ENCODE data around the gene FBXL15. TPM values are rescaled to one million over a fixed set of nuclear protein-coding genes. Genes with fewer than 3 reads are reported as not detected.

Gene FBXL15
- total RNA-seq, 1 donor from 2014 or later = 14.5 TPM

GRCh38 chr10:102431452-102432124 lies 11.0 kb downstream of the FBXL15 start:
- H3K4me1 Mint-ChIP-seq (ENCODE audit: low read depth) = peaks cover 53% of the 10 kb centered on the region
- peak overlapping the region; percentile 95 for H3K4me3 Mint-ChIP-seq
- H3K27me3 Mint-ChIP-seq (ENCODE audit: insufficient read depth) = no peaks in the 10 kb centered on the region
- H3K27ac Mint-ChIP-seq = peak overlapping the region; percentile 94
- intact Hi-C loops (cut with micrococcal nuclease) = loop anchor here (1.0 kb wide), 7 partner anchors 10 to 299 kb away; partner anchors contain the start of genes ACTR1A, GBF1 and NFKB2
- H3K9me3 Mint-ChIP-seq = no peaks in the 10 kb centered on the region
- H3K36me3 Mint-ChIP-seq (ENCODE audit: low read depth) = peaks cover 14% of the 10 kb centered on the region
- no peak for DNase-seq (ENCODE audit: low spot score)

GRCh38 chr10:102432162-102432950 lies 11.7 kb downstream of the FBXL15 start, which contains the start of gene CUEDC2:
Gene CUEDC2, minus strand, starts transcription at chr10:102432574. Its CDS starts 7,386 bp downstream, at chr10:102425188.
- Mint-ChIP-seq H3K27me3 (ENCODE audit: insufficient read depth) (no peaks in the 10 kb centered on the region), H3K36me3 (ENCODE audit: low read depth) (peaks cover 14% of the 10 kb centered on the region), H3K9me3 (no peaks in the 10 kb centered on the region), H3K4me3 (peak within 1 kb of the TSS; percentile 95), H3K27ac (peak within 1 kb of the TSS; percentile 94), H3K4me1 (ENCODE audit: low read depth) (peaks cover 55% of the 10 kb centered on the region)
- peak; percentile 95 for DNase-seq (ENCODE audit: low spot score)
- intact Hi-C loops (cut with micrococcal nuclease) = loop anchor here (1.0 kb wide), 7 partner anchors 11 to 300 kb away; partner anchors contain the start of genes ACTR1A, GBF1 and NFKB2

GRCh38 chr10:102433619-102434046 lies 13.0 kb downstream of the FBXL15 start:
- no peak for DNase-seq (ENCODE audit: low spot score)
- intact Hi-C loops (cut with micrococcal nuclease) = no loop called here
- Mint-ChIP-seq H3K36me3 (ENCODE audit: low read depth) (peaks cover 19% of the 10 kb centered on the region), H3K4me3 (peak overlapping the region; percentile 95), H3K27me3 (ENCODE audit: insufficient read depth) (no peaks in the 10 kb centered on the region), H3K27ac (peak overlapping the region; percentile 94), H3K4me1 (ENCODE audit: low read depth) (peaks cover 62% of the 10 kb centered on the region), H3K9me3 (no peaks in the 10 kb centered on the region)

GRCh38 chr10:102434394-102435132 lies 13.9 kb downstream of the FBXL15 start:
- Mint-ChIP-seq H3K4me3 (peak overlapping the region; percentile 98), H3K4me1 (ENCODE audit: low read depth) (peaks cover 62% of the 10 kb centered on the region), H3K27me3 (ENCODE audit: insufficient read depth) (no peaks in the 10 kb centered on the region), H3K27ac (peak overlapping the region; percentile 86), H3K9me3 (no peaks in the 10 kb centered on the region), H3K36me3 (ENCODE audit: low read depth) (peaks cover 19% of the 10 kb centered on the region)
- DNase-seq (ENCODE audit: low spot score) = no peak
- intact Hi-C loops (cut with micrococcal nuclease) = loop anchor here (1.0 kb wide), 1 partner anchor 16 kb away; no protein-coding TSS in a partner anchor

- peaks cover 62% of the 10 kb centered on the region for H3K4me1 Mint-ChIP-seq (ENCODE audit: low read depth)
- H3K27me3 Mint-ChIP-seq (ENCODE audit: insufficient read depth) = no peaks in the 10 kb centered on the region
- intact Hi-C loops (cut with micrococcal nuclease) = loop anchor here (1.0 kb wide), 1 partner anchor 15 kb away; no protein-coding TSS in a partner anchor
- H3K9me3 Mint-ChIP-seq = no peaks in the 10 kb centered on the region
- peak overlapping the region; percentile 98 for H3K4me3 Mint-ChIP-seq
- peak overlapping the region; percentile 86 for H3K27ac Mint-ChIP-seq
- no peak for DNase-seq (ENCODE audit: low spot score)
- H3K36me3 Mint-ChIP-seq (ENCODE audit: low read depth) = peaks cover 19% of the 10 kb centered on the region
Observed at GRCh38 chr10:102435133-102435497, 14.5 kb downstream of the FBXL15 start.

GRCh38 chr10:102435529-102436233 lies 15.0 kb downstream of the FBXL15 start:
- intact Hi-C loops (cut with micrococcal nuclease) = loop anchor here (1.0 kb wide), 1 partner anchor 15 kb away; no protein-coding TSS in a partner anchor
- Mint-ChIP-seq H3K27ac (peak overlapping the region; percentile 86), H3K27me3 (ENCODE audit: insufficient read depth) (no peaks in the 10 kb centered on the region), H3K9me3 (no peaks in the 10 kb centered on the region), H3K4me3 (peak overlapping the region; percentile 98), H3K4me1 (ENCODE audit: low read depth) (peaks cover 62% of the 10 kb centered on the region), H3K36me3 (ENCODE audit: low read depth) (peaks cover 16% of the 10 kb centered on the region)
- peak; percentile 61 for DNase-seq (ENCODE audit: low spot score)

GRCh38 chr10:102436312-102436711 lies 15.7 kb downstream of the FBXL15 start:
- DNase-seq (ENCODE audit: low spot score) = no peak
- Mint-ChIP-seq H3K27ac (peak overlapping the region; percentile 86), H3K4me3 (peak overlapping the region; percentile 98), H3K9me3 (no peaks in the 10 kb centered on the region), H3K27me3 (ENCODE audit: insufficient read depth) (no peaks in the 10 kb centered on the region), H3K36me3 (ENCODE audit: low read depth) (peaks cover 16% of the 10 kb centered on the region), H3K4me1 (ENCODE audit: low read depth) (peaks cover 61% of the 10 kb centered on the region)
- intact Hi-C loops (cut with micrococcal nuclease) = no loop called here

GRCh38 chr10:102437515-102437914 lies 16.9 kb downstream of the FBXL15 start:
- Mint-ChIP-seq H3K27ac (peak overlapping the region; percentile 57), H3K36me3 (ENCODE audit: low read depth) (peaks cover 14% of the 10 kb centered on the region), H3K27me3 (ENCODE audit: insufficient read depth) (no peaks in the 10 kb centered on the region), H3K9me3 (no peaks in the 10 kb centered on the region), H3K4me3 (peak overlapping the region; percentile 98), H3K4me1 (ENCODE audit: low read depth) (peaks cover 59% of the 10 kb centered on the region)
- intact Hi-C loops (cut with micrococcal nuclease) = no loop called here
- no peak for DNase-seq (ENCODE audit: low spot score)

GRCh38 chr10:102438374-102438773 lies 17.7 kb downstream of the FBXL15 start:
- peak overlapping the region; percentile 57 for H3K27ac Mint-ChIP-seq
- no peaks in the 10 kb centered on the region for H3K9me3 Mint-ChIP-seq
- peak overlapping the region; percentile 76 for H3K4me3 Mint-ChIP-seq
- intact Hi-C loops (cut with micrococcal nuclease) = no loop called here
- no peaks in the 10 kb centered on the region for H3K27me3 Mint-ChIP-seq (ENCODE audit: insufficient read depth)
- peaks cover 56% of the 10 kb centered on the region for H3K4me1 Mint-ChIP-seq (ENCODE audit: low read depth)
- peaks cover 14% of the 10 kb centered on the region for H3K36me3 Mint-ChIP-seq (ENCODE audit: low read depth)
- DNase-seq (ENCODE audit: low spot score) = no peak

GRCh38 chr10:102444851-102445250 lies 24.2 kb downstream of the FBXL15 start:
- no peak for DNase-seq (ENCODE audit: low spot score)
- Mint-ChIP-seq H3K36me3 (ENCODE audit: low read depth) (peaks cover 1% of the 10 kb centered on the region), H3K9me3 (no peaks in the 10 kb centered on the region), H3K27me3 (ENCODE audit: insufficient read depth) (no peaks in the 10 kb centered on the region), H3K4me3 (no peak overlapping the region), H3K27ac (no peak overlapping the region), H3K4me1 (ENCODE audit: low read depth) (peaks cover 19% of the 10 kb centered on the region)
- intact Hi-C loops (cut with micrococcal nuclease) = no loop called here

- intact Hi-C loops (cut with micrococcal nuclease) = loop anchor here (1.0 to 2.0 kb wide), 6 partner anchors 14 to 193 kb away; partner anchors contain the start of gene ACTR1A
- H3K4me1 Mint-ChIP-seq (ENCODE audit: low read depth) = peaks cover 33% of the 10 kb centered on the region
Observed at GRCh38 chr10:102449321-102450123, 28.9 kb downstream of the FBXL15 start.

More at GRCh38 chr10:102449321-102450123, 28.9 kb downstream of the FBXL15 start:
- Mint-ChIP-seq H3K9me3 (no peaks in the 10 kb centered on the region), H3K36me3 (ENCODE audit: low read depth) (peaks cover 14% of the 10 kb centered on the region), H3K27me3 (ENCODE audit: insufficient read depth) (no peaks in the 10 kb centered on the region), H3K4me3 (peak overlapping the region; percentile 95), H3K27ac (peak overlapping the region; percentile 90)
- peak; percentile 83 for DNase-seq (ENCODE audit: low spot score)
